NCI-H69 (cell line): ENCODE measurements around the gene LENEP.
A peak's percentile ranks its signal among the peaks of the same experiment; 100 is the strongest.

Experiments
- DNase-seq: peaks from one replicate; lab custom pipeline; 2025; lab: John Stamatoyannopoulos, UW

LENEP gene, protein sequence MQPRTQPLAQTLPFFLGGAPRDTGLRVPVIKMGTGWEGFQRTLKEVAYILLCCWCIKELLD

GRCh38 chr1:154993572-154994268 lies at the start of gene LENEP:
Gene LENEP, plus strand, starts transcription at chr1:154993586. Its CDS starts 22 bp downstream, at chr1:154993608.
- DNase-seq: no peak

- peak; percentile 59 for DNase-seq
Observed at GRCh38 chr1:154943649-154944400, 49.6 kb upstream of the LENEP start.

- DNase-seq: no peak
Observed at GRCh38 chr1:154944401-154945159, 48.8 kb upstream of the LENEP start.

DNA sequence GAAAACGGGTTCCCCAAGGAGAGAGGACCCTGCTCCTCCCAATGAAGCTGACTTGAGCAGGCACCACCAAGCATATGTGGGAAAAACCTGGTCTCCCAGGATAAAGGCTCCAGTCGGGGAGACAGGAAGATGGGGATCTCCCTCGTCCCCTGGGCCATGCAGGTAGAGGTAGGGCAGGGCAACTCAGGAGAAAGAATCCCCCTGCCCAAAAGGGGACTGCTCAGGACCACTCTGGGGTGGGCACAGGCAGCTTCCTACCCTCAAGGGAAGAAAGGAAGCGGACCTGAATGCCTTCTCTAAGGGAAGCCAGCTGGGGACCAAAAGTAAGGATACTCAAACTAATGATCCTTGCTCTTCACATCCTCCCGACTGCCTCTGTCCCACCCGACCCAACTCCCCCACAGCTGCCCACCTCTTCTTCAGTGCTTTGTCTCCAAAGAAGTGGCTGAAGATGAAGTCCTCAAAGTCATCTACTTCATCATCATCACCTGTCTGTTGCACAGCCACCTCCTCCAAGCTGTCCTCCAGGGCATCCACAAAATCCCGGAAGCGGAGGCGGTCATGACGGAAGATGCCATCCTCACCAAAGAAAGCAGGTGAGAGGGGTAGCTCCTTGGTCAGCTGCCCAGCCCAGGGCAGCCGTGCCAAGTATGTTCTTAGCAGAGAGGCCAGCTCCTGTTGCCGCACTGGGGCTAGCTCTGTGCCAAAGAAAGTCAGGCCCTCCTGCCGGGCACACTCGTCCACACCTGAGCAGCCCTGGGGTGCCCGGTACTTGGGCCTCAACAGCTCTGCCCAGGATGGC lies 48.0 kb upstream of the LENEP start:
- no peak for DNase-seq

GRCh38 chr1:154945962-154946850 lies 47.2 kb upstream of the LENEP start:
- no peak for DNase-seq

DNA sequence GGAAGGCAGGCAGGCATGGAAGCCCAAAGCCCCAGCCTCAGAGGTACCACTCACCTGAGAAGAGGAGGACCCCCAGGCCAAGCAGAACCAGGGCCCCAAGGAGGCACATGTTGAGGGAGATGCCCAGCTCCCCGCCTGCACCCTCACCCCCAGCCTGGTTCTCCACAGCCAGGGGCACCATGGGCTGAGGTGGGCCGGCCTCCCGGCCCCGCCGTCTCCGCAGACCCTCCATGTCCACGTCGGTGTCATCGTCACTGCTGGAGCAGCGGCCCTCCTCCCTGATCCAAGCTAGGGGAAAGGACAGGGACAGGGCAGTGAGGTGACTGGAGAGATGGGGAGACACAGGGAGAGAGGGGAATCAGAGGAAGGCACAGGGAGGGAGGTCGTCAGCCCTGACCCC lies 45.3 kb upstream of the LENEP start:
- DNase-seq: no peak

- DNase-seq: no peak
Observed at GRCh38 chr1:154951901-154952657, 41.3 kb upstream of the LENEP start.

DNA sequence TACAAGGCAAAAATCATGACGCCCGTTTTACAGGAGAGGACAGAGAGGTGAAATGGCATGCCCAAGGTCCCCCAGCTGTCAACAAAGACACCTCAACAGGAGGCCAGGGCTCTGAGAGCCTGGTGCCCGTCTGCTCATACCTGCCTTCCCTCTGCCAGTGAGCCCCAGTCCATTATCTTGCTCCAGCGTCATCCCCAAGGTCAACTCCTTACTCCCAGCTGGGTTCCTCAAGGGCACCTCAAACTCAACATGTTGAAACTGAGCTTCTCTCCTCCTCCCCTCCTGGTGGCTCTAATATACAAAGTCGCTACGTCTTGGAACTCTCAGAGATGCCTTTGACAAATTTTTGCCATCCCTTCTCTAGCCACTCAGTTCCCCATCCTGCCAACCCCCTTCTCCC lies 40.7 kb upstream of the LENEP start:
- DNase-seq: no peak

DNA sequence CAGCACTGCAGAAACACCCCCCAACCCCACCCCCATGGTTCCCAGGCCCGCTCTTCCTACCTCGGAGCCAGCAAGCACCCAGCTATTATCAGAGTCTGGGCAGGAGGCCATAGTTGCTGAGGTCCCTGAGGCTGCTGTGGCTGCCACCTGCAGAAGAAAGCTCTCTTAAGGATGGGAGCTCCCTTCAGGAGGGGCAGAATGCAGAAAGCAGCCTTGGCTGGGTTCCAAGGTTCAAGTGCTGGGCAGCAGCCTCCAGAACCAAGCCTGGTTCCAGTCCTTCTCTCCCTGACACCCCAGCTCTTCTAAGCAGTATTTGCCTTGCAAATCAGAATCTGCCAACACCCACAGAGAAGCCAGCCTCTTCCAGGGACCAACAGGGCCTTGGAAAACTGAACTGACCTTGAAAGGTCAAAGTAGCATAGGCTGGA lies 39.8 kb upstream of the LENEP start:
- no peak for DNase-seq

DNA sequence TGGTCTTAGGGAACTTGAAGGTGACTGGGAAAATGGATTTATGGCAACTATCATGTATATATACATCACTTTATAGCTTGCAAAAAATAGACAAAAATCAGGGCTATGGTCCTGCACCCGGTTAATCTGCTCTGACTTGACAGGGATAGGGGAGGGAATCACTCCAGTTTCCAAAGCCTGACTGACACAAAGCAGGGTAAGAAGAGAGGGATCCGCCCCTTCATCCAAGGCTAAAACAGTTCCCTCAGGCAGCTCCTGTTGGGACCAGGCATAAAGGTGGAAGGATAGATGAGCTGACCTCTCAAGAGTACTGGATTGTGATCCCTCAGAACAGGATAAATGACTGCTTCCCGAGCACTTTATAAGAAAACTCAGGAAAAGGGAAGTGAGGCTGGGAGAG lies 38.8 kb upstream of the LENEP start:
- no peak for DNase-seq

DNA sequence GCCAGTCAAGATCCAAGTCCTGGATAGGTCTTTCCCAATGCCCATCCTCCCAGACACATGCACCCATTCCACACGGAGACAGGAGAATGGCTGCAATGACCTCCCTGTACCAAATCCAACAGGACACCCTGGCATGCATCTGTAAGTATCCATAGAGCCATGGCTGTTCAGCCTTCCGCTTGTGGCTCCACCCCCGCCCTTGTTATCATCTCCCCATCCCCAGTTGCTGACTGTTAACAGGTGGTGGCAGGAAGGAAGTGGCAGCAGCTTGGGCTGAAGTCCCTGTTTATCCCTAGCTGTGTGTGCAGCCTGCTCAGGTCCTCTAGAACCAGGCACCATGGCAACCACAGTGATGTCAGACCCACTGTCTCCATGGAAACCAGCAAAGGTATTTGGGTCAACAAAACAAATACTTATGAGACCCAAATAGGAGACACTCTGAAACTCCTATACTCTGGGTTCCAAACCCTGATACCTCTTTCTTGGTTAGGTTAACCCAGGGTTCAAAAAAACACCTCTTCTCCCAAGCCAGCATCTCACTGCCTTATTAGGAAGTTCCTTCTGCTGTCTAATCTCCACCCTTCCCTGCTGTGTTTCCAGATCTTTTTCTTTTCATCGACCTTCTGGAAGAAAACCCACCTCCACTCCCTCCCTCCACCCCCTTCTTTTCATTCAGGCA lies 38.2 kb upstream of the LENEP start:
- peak; percentile 62 for DNase-seq

DNA sequence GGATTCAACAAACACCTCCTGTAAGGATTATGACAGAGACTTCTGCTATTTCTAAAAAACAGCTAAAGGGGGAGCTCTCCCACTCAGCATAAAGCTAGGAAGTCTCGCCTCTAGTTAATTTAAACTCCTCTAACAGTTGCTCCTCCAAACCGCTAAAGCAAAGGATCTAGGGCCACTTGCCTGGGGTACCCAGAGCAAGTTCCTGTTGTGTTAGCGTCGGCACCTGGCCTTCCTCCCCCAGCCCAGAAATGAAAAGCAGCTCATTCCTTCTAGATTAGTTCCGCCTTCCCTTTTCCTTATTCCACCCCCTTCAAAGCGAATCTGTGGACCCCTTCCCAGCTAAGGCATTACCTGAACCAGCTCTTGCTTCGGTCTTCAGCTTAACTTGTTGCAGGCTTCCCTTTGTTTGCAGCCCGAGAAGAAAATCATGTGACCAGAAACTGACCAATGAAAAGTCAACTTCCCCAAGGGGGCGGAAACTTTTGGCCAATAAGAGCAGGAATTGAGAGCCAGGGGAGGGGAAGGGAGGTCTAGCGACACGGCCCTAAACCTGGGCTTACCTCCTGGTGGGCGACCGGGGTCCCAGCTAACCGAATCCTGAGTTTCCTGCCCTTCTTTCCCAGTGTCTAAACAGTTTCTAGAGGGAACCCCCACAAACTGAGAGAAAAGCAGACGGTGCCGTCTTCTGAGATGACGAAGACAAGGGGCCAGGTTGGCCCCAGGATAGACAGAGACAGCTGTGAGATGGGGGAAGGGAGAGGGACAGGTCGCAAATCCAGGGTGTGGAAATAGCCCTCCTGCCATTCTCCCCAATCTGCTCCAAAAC lies 37.5 kb upstream of the LENEP start, which contains the start of gene PBXIP1:
Gene PBXIP1 (minus strand): TSS at position 382 of the 826 bp plus-strand sequence. CDS start 2,378 bp downstream, outside the sequence.
- DNase-seq: peak; percentile 94

DNA sequence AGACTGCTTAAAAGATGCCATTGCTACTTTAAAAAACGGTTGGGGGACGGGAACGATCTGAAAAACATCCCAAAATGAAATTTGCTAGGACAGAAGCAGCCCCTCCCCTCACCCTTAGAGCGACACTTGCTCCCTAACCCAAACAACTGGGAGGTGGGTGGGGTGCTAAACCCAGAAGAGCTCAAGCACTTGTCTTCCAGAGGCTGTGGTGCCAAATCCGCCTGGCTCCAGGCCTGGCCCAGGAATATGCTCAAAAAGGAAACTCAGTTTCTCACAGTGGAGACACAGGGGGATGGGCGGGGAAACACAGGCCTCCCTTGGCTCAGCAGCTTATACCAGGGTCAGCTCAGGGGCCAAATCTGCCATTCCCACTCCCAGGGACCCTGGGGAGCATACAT lies 36.8 kb upstream of the LENEP start:
- peak; percentile 39 for DNase-seq

DNA sequence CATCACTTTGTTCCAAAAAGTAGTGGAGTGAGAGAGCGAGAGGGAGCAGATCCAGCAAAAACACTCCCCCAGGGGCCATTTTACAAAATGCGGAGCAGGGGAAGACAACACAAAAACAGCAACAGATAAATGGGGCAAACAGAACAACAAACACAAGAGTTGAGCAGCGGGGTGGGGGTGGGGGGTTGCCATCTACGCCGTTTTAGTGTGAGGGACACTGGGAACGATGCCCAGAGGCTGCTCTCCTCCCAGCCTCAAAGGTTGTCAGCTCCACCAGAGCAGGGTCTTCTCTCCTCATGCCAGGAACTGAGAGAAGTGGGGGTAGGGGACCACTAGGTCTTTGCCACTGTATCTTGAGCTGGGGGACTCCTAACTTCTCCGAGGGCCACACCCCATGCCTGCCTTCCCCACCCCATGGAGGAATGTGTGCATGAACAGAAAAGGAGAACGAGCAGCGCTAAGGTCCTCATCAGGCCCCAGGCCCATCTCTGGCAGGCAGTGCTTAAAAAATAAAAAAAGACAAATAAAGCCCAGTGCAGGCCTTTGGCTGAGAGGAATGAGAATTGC lies 36.2 kb upstream of the LENEP start:
- no peak for DNase-seq

DNA sequence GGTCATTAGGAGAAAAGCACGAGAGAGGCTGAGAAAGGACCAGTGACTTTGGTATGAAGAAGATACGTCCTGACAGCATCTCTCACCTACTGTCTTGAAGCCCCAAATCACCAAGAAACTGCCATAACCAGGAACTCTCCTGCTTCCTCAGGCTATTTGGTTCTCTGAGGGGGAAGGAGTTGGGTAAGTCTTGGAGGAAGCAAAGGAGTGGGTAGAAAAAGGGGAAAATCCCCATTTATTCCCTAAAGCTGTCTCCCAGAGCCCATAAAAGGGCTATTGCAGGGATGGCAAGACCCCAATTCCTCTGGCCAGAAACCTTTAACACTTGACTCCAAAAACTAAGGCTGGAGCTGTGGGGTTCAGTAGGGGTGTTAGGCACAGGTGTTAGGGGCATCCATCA lies 35.4 kb upstream of the LENEP start:
- DNase-seq: no peak

GRCh38 chr1:154958681-154959425 lies 34.5 kb upstream of the LENEP start:
- no peak for DNase-seq

- no peak for DNase-seq
Observed at GRCh38 chr1:154959426-154959780, 34.0 kb upstream of the LENEP start.
